WERI-Rb-1 (cell line): ENCODE measurements around the gene CALU.

Experiments used
- DNase-seq: peaks from one replicate; pipeline ENCODE4 v3.0.0-alpha.2; 2020
- H3K27ac ChIP-seq: fragments of 250-450 bp; sonication (Bioruptor Pico); 2 replicates; pipeline ENCODE4 v1.5.1; 2020; ENCODE audit warnings: mild to moderate bottlenecking, moderate library complexity
- H3K27me3 ChIP-seq: fragments of 250-450 bp; sonication (Bioruptor Pico); 2 replicates; pipeline ENCODE4 v1.5.1; 2021; ENCODE audit warnings: mild to moderate bottlenecking, low read depth, moderate library complexity; ENCODE audit not compliant: insufficient read depth, severe bottlenecking
- H3K36me3 ChIP-seq: fragments of 250-450 bp; sonication (Bioruptor Pico); 2 replicates; pipeline ENCODE4 v1.5.1; 2020; ENCODE audit warnings: mild to moderate bottlenecking, moderate library complexity
- H3K4me3 ChIP-seq: 2 replicates; pipeline ENCODE4 v1.5.1; 2011; ENCODE audit warnings: low read depth, mild to moderate bottlenecking, control low read depth, low read length
- H3K9me3 ChIP-seq: fragments of 250-450 bp; sonication (Bioruptor Pico); 2 replicates; pipeline ENCODE4 v1.5.1; 2021; ENCODE audit warnings: mild to moderate bottlenecking, moderate library complexity; ENCODE audit not compliant: severe bottlenecking
- TF ChIP-seq, protein P1 (sequence below): IDR thresholded peaks from 2 replicates; pipeline ENCODE4 v1.5.1; 2011; ENCODE audit warnings: low read depth, mild to moderate bottlenecking, control low read depth, inconsistent platforms, low read length

The CALU gene

DNA sequence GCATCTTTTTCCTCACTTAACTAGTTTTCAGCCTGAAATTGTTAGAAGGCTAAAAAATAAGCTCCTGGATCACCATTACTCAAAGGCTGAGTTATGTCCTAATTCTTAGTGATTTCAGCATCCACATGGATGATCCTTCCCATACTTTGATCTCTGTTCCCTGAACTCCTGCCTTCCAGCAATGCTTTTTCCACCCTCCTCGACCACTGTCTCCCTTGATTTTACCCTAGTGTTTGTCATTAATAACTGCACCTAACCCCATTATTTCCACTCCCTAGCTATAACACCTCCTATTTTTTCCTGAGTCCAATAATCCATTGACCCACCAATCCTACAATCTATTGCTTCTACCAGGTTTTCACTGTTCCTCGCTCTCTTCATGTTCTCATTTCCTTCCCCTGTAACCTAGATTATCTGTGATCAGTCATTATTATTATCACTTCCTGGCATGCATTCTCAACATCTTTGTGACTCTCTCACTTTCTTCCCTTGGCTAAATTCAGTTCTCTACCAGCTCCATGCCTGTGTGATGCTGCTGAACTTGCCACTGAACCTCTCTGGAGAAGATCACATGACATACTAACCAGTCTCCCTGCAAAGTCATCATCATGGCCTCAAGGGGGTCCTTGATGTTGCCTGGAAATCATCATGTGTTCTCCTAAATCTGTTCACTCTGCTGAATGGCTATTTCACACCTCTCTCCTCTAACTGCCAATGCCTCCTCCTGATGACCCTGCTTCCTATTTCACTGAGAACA is 6.5 kb upstream of the CALU start:
- H3K4me3 ChIP-seq = no peak overlapping the region
- H3K27ac ChIP-seq = no peak overlapping the region
- no peaks in the 10 kb centered on the region for H3K9me3 ChIP-seq
- DNase-seq = no peak
- no peaks in the 10 kb centered on the region for H3K27me3 ChIP-seq
- TF ChIP-seq, protein P1, sequence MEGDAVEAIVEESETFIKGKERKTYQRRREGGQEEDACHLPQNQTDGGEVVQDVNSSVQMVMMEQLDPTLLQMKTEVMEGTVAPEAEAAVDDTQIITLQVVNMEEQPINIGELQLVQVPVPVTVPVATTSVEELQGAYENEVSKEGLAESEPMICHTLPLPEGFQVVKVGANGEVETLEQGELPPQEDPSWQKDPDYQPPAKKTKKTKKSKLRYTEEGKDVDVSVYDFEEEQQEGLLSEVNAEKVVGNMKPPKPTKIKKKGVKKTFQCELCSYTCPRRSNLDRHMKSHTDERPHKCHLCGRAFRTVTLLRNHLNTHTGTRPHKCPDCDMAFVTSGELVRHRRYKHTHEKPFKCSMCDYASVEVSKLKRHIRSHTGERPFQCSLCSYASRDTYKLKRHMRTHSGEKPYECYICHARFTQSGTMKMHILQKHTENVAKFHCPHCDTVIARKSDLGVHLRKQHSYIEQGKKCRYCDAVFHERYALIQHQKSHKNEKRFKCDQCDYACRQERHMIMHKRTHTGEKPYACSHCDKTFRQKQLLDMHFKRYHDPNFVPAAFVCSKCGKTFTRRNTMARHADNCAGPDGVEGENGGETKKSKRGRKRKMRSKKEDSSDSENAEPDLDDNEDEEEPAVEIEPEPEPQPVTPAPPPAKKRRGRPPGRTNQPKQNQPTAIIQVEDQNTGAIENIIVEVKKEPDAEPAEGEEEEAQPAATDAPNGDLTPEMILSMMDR = no peak
- no peaks in the 10 kb centered on the region for H3K36me3 ChIP-seq

DNA sequence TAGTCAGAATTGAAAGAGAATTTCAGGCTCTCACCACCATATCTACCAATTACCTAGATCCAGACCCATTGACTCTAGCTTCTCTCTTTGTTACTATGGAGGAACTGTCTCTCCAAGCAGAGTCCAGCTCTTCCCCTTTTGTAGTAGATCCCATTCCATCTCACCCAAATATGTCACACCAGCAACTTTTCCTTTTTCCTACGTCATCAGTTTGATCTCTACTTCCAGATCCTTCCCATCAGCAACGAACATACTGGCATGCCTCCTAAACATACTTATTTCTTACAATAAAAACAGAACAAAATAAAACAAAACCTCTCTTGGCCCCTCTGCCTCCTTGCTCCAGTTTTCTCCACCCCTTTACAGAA is 5.9 kb upstream of the CALU start:
- H3K4me3 ChIP-seq = no peak overlapping the region
- H3K27ac ChIP-seq = no peak overlapping the region
- H3K36me3 ChIP-seq = no peaks in the 10 kb centered on the region
- TF ChIP-seq, protein P1 = no peak
- no peaks in the 10 kb centered on the region for H3K9me3 ChIP-seq
- DNase-seq = no peak
- no peaks in the 10 kb centered on the region for H3K27me3 ChIP-seq

DNA sequence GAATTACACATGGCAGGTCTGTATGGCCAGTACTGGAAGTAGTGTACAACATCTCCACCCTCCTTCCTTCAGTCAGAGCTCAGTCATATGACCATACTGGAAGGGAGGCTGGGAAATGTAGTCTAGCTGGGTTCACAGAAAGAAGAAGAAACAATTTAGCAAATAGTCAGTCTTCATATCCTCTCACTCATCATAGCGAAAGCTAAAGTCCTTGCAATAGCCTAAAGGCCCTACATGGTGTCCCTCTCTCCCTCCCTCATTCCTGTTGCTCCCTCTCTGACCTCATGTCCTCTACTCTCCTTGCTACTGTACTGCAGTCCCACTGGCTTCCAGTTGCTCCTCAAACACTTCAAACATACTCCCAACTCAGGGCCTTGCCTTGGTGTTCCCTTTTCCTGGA is 4.3 kb upstream of the CALU start:
- H3K27ac ChIP-seq = no peak overlapping the region
- no peaks in the 10 kb centered on the region for H3K9me3 ChIP-seq
- TF ChIP-seq, protein P1 = no peak
- H3K4me3 ChIP-seq = no peak overlapping the region
- peaks cover 3% of the 10 kb centered on the region; the same call in 1 of the 2 replicates for H3K36me3 ChIP-seq
- no peaks in the 10 kb centered on the region for H3K27me3 ChIP-seq
- DNase-seq = no peak

DNA sequence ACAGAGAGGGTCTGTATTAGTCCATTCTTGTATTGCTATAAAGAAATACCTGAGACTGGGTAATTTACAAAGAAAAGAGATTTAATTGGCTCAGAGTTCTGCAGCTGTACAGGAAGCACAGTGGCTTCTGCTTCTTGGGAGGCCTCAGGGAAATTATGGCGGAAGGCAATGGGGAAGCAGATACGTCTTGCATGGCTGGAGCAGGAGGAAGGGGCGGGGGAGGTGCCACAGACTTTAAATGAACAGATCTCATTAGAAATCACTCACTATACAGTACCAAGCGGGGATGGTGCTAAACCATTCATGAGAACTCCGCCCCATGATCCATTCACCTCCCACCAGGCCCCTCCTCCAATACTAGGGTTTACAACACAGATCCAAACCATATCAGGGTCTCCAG is 3.7 kb upstream of the CALU start:
- no peak overlapping the region for H3K27ac ChIP-seq
- H3K36me3 ChIP-seq = peaks cover 3% of the 10 kb centered on the region; the same call in 1 of the 2 replicates
- no peaks in the 10 kb centered on the region for H3K9me3 ChIP-seq
- DNase-seq = no peak
- no peak overlapping the region for H3K4me3 ChIP-seq
- H3K27me3 ChIP-seq = no peaks in the 10 kb centered on the region
- TF ChIP-seq, protein P1 = no peak

DNA sequence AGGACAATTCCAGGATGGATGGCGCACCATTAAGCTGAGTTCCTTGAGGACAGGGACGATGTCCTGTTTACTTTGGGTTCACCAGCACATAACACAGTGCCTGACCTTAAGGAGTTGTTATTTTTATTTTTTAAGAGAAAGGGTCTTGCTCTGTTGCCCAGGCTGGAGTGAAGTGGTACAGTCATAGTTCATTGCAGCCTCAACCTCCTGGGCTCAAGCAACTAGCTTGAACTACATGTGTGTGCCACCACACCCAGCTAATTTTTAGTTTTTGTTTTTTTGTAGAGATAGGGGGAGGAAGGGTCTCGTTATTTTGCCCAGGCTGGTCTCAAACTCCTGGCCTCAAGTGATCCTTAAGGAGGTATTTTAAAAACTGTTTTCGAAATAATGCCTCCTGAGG is 1.7 kb upstream of the CALU start:
- H3K27me3 ChIP-seq = no peaks in the 10 kb centered on the region
- no peak overlapping the region for H3K27ac ChIP-seq
- peaks cover 7% of the 10 kb centered on the region; the same call in 1 of the 2 replicates for H3K36me3 ChIP-seq
- no peak overlapping the region for H3K4me3 ChIP-seq
- no peaks in the 10 kb centered on the region for H3K9me3 ChIP-seq
- no peak for DNase-seq
- TF ChIP-seq, protein P1 = no peak
